T-helper 22 cell (primary cell): ENCODE data around the gene DTNB.

ENCODE experiments used
- DNase-seq: peaks from one replicate; pipeline ENCODE4 v3.0.0-alpha.2; 2020; ENCODE audit warnings: low read depth

Gene DTNB

DNA sequence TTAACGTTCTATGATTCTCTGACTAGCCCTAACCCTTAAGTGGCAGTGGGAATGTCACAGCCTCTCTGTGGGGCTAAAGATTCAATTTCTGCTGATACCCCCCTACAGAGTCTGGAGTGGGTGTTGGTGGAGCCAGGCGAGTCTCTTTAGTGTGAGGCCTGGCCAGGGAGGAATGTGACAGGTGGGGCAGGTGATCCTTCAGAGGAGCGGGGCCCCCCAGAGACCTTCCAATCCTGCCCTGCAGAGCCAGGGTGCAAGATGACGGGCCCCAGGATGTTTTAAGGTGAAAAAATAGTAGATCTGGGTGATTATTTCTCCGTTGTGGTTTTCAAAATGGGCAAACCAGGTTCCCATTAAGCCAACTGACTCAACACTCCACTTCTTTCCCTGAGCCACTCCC, 303.5 kb downstream of the DTNB start:
- no peak for DNase-seq

DNA sequence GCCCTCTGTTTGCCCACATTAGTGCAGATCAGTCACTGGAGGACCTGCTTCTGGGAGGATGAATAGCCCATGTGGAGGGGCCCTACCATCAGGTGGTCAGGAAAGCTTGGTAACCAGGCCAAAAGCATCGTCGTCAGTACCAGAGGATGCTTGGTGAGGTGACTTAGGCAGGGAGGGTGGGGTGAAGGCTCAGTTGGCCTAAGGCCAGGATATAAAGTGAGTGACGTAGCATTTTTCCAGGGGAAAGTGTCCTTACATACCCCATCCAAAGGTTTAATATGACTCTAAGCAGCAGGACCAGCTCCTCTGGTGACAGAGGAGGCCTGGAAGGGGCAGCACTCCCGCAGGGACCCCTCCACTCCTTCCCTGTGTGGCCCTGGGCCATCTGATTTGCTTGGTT, 303.9 kb downstream of the DTNB start:
- no peak for DNase-seq

DNA sequence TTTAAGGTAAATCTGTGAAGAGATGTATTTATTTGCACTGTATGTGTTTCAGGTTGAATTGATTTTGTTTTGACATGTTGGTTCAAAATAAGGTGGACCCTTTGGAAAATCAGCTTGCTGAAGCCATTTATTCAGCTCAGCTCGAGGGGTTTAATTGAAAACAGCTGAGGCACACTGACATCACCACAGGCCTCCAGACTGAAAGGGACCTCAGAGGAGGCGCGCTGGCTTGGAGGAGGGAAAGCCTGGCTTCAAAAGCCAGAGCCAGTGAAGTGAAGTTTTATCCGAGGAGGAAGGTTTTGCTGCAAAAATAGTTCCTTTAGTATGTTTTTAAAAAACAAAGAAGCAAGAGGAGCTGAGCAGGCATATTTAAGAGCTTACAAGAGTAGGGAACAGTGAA, 304.7 kb downstream of the DTNB start:
- no peak for DNase-seq

DNA sequence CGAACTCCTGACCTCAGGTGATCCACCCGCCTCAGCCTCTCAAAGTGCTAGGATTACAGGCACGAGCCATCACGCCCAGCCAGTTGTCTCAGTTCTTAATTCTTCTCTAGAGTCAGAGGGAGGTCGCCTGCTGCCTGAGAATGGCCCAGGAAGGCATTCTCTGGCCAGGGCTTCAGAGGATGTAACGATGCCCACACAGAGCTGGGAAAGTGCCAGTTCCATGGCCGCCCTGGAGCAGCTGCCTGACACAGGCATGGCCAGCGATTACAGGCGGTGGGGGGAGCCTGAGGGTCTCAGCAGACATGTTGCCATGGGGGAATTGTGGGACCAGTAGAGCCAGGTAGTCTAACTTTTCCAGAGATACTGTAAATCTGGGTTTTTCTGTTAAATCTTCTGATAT, 306.1 kb downstream of the DTNB start:
- DNase-seq = no peak

DNA sequence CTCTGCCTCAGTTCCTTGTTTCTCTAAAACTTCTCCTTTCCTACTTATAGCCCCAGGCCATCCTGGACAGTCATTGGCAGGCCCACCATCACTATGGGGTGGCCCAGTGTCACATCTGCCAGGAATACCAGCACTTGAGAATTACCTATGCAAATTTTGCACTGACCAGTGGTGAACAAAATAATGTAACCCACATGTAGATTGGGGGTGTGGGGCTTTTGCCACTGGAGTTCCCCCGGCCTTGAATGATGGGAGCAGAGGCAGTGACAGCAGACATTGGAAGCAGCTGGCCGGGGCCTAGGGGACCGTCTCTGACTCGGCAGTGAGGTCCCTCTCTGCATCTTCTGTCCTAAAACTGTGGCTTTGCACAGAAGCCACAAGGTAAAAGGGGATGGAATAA, 306.7 kb downstream of the DTNB start:
- no peak for DNase-seq

DNA sequence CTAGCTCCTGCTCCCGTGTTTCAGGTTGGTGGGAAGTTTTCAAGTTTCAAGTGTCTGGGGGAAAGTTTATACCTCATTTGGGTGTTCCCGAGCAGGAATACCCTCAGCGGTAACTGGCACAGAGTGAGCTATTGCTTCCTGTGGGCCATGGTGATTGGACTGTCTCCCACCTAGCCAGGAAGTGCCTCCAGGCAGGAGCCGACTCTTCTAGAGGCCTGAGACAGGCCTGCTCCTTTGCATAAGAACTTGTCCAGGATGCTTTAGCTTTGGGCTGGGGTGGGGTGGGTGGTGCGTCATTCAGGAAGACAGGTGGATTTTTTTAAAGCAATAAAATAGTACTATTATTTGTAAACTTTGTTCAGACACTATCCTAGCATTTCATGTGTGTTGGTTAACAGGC, 308.1 kb downstream of the DTNB start:
- DNase-seq = no peak

DNA sequence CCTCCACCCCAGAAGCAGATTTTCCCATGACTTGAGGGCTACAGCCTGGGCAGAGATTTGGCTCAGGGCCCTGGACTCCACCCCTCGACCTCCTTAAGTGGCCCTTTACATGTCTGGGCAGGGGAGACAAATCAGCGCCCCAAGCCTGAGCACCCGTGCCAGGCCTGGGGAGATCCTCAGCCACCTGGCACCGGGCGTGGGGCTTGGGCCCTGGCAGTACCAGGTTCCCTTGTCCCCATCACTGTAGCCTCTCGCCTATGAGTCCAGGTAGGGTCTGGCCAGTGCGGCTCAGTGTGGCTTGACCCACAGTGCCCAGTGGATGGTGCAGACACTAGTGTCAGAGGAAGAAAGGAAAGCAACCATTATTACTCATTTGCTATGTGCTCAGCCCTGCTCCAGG, 309.6 kb downstream of the DTNB start:
- DNase-seq = no peak

DNA sequence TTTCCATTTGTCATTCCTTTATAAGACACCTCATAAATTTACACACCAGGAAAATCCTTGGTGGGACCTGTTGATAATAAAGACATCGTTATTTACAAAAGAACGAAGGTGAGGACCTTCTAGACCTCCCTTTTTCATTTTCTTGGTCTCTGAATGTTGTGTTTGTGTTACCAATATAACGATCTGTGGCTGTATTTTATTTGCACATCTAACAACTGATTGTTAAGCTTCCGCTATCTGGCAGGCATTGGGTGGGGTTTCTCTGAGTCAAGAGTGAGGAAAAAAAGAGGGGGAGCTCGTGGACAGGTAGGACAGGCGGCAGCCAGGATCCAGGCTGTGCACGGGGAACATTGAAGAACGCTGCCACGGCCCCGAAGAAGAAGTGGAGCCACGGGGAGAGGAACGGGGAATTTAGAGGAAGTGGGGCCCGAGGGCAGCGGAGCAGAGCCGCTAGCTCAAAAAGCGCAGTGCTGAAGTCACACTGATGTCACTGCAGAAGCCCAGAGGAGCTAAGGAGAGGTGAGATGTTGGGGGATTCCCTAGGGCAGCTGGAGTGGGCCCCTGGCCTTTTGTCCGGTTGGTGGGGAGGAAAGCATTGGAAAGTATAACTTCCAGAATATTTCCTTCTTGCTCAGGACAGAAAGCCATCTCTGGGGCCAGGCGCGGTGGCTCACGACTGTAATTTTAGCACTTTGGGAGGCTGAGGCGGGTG, 310.8 kb downstream of the DTNB start:
- peak; percentile 37 for DNase-seq

DNA sequence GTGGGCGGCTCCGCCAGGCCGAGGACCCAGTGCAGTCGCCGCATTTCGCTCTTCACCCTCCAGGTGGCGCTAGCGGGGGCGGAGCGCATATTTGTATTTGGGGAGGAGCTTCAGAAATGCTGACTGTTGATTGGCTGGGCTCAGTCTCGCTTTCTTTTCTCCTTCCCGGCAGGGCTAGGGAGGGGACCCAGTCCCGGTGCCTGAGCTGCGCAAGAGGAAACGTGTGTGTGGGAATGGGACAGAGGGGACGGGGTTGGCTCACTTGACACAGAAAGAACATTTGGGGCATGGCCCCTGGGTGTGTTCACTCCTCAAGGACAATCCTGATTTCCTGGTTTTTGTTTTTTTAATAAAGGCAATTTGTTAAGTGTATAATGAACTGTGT, 311.3 kb downstream of the DTNB start:
- peak; percentile 81 for DNase-seq

DNA sequence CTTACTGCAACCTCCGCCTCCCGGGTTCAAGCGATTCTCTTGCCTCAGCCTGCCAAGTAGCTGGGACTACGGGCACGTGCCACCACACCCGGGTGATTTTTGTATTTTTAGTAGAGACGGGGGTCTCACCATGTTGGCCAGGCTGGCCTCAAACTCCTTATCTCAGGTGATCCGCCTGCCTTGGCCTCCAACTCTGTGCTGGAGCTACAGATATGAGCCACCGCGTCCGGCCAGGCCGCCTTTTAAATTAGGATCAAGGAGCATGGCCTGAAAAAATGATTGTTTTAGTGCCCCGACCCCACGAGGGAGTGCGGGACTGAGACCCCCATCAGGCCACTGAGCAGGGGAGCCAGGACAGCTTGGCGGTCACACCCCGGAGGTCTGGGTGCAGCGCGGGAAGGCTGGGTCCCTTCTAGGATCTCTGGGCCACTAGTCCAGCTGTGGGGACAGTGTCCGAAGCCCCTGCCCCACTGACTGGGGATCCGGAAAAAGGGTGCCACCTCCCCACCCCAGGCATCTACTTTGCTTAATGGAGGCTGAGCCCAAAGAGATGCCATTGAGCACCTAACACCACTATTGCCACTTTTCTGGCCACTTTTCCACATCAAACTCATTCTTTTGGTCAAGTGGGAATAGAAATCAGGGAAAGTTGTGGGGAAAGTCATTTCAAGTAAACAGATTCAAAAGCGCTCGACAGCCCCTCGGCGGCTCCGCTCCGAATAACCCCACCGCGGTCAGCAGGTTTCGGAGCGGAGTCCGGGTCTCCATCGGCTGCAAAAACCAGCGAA, 311.9 kb downstream of the DTNB start:
- no peak for DNase-seq

DNA sequence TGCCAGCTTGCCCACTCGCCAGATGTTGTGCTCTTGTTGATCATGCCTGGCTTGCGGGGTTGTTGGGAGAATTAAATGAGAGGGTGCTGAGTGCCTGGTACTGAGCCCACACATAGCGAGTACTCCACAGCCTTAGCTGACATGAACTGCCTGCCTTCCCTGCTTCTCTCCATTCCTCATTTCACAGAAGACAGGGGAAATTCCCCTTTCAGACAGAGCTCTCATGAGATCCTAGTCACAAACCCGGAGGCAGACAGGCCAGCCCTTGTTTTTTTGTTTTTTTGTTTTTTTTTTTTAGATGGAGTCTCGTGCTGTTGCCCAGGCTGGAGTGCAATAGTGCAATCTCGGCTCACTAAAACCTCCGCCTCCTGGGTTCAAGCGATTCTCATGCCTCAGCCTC, 314.5 kb downstream of the DTNB start:
- no peak for DNase-seq

DNA sequence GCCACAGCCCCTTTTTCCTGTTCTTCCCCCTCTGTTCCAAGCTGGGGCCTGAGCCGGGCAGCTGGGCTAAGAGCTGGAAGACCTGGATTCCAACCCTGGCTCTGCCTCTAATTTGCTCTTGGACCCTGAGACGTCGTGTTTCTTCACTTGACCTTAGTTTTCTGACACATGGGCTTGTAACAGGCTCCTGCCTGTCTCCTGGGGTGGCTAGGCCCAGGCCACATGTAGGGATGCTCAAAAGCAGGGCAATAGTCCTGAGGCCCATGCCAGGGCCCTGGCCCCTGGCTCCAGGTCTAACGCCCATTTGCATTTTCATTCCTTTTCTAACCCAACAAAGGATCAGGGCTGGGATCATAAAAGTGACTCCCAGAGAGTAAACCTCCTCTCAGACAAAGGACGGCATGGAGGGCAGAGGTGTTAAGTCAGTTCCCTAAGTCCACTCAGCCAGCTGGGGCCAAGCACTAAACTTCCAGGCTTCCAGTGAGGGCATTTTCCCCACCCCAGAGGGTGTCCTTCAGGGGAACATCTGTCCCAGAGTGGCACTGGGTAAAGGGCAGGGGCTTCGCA, 315.0 kb downstream of the DTNB start:
- DNase-seq = no peak

DNA sequence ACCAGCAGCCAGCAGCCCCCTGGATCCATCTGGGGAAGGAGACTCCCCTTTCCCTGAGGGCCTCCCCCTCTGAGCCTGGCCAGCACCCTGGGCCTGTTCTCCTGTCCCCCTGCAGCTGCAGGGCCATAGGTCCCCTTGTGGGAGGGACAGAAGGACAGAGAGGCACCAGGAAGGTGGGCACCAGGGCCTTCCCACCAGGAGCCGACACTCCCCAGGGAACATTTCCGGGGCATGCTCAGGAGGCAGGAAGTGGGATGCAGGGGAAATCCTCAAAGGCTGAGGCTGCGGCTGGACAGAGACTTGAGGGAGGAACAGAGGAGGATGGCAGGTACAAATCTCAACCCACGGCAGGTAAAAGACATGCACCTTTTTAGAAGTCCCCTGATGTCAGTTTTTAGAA, 317.3 kb downstream of the DTNB start:
- DNase-seq = no peak

DNA sequence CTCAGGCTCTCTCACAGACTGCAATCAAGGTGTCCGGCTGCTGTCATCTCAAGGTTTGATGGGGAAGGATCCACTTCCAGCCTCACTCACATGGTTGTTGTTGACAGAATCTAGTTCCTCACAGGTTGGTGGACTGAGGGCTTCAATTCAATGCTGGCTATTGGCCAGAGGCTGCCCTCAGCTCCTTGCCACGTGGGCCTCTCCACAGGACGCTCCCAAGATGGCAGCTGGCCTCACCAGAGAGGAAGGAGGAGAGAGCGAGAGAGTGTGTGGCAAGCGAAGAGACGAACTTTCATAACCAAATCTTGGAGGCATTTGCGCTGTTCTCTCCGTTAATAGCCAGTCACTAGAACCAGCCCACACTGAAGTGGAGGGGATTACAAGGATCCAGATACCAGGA, 318.1 kb downstream of the DTNB start:
- DNase-seq = no peak

DNA sequence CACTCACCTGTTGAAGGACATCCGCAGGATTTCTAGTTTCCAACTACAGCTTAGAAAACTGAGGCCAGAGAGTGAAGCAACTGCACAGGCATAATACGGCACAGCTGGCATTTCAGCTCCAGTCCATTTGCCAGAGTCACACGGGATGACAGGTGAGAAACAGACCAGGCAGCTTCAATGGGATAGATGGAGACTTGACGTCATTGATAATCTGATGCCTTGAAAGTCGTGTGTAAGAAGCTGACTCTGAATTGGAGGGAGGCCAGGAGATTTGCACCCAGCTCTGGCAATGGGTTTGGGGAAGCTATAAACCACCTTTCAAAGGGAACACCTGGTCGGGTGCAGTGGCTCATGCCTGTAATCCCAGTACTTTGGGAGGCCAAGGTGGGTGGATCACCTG, 319.3 kb downstream of the DTNB start:
- DNase-seq = no peak

DNA sequence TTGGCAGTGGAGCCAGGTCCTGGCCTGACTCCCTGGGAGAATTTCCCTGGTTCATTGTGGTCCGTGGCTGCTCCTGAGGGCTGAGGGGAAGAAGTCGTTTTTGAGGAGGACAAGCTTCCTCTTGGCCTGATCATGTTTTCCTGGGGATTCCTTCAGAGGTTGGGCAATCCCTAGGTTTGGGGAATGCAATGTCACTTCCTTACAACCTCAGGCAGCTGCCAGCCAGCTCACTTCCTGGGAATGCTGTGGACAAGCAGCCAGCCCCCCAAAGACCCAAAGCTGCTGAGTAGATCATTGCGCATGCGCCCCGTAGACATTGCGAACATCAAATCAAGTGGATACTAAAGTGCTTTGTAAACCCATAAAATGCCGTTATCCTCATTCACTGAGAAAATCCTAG, 324.0 kb downstream of the DTNB start:
- no peak for DNase-seq

DNA sequence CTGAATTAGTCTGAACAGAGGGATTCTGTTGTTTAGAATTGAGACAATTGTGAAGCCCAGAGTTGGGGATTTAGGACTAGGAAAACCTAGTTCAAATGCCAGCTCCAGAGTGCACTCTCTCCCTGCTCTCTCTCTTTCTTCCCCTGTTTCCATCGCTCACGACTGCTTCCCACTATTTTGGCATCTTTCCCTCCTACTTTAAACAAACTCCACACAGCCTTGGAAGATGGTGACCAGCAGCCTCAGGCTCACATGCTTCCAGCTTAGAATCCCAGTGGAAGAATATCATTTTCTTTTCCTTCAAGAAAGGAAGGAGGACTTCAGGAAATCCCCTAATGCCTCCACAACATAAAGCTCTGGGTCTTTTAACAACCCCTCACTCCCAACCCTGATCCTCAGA, 325.5 kb downstream of the DTNB start:
- no peak for DNase-seq

DNA sequence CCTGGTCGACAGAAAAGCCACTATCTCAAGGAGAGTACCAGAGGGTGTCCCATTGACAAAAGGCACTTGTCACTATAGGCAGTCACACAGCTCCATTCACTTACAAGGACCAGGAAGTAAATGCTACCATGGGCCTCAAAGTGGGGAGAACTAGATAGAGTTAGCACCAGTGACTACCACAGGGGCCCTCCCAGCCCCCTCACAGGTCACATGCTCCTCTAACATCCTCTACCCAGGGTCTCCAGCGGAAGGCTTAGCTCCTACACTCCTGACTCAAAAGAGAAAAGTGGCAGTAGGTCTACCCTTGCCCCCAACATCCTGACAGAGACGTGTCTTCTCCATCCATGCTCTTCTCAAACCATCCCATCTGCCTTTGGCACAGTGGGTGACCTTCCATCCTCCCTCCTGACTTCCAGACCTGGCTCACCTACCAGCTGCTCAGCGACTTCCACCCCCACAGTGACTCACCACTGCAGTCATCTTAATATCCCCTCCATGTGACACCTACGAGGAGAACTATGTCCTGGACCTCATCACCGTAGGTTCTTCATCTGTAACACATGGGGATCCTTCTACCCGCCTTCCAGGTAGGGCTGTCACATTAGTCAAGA, 326.1 kb downstream of the DTNB start:
- no peak for DNase-seq

DNA sequence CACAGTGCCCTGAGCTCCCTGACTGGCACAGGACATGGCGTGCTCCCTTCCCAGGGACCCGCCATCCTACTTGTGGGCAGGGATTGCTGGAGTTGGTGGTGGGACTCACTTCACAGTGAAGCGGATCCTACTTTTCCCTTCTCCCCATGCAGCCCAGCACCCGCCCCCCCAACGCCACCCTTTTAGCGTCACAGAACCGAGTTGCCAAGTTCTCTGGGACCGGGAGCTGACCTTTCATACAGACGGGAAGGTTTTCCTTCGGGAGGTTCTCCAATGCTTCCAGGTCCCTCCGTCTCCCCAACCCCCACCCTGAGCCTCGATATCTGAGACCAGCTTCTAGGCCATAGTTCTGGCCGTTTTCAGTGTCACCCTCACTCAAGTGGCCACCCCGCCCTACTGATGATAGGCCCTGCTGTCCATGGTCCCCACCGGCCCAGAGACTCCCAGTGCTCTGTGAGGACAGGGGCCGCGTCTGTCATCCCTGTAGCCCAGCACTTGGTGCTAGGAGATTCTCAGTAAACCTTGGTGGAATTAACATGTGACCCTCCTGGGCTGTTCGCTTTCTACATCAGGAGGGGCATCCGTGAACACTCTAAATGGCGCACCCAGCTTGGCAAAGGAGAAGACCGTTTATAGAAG, 330.1 kb downstream of the DTNB start:
- DNase-seq = no peak

DNA sequence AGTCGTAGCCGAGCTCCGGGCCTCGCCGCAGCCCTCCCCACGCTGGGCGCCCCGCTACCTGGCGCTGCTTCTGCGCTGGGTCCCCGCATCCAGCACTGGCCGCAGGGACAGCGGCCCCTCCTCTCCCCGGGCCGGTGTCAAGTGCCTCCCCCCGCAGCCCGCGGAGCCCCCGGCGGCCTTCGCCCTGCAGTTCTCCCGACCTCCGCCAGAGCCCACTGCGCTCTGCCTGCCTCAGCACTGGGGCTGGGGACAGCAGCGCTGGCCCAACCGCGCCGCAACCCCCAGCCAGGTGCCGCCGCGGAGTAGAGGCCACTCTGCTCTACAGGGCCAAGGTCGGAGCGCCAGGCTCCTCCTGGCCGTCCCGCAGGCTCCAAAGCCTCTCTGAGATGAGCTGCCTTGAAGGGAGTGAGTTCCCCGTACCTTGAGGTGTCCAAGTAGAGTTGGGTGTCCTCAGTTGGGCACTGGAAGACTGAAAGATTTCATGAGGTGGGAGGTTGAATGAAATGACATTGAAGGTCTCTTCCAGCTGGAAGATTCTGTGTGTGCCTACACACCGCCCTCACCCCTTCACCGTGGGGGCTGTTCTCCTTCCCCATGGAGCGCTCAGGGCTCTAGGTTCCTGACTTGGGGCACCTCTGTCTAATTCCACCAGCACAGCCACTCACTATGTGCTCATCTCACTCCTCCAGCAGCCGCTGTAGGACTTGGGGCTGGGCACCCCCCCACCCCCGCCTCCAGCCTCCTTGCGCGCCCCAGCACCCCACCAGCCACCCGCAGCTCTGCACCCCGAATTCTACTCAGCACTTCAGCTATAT, 330.8 kb downstream of the DTNB start:
- peak; percentile 60 for DNase-seq

DNA sequence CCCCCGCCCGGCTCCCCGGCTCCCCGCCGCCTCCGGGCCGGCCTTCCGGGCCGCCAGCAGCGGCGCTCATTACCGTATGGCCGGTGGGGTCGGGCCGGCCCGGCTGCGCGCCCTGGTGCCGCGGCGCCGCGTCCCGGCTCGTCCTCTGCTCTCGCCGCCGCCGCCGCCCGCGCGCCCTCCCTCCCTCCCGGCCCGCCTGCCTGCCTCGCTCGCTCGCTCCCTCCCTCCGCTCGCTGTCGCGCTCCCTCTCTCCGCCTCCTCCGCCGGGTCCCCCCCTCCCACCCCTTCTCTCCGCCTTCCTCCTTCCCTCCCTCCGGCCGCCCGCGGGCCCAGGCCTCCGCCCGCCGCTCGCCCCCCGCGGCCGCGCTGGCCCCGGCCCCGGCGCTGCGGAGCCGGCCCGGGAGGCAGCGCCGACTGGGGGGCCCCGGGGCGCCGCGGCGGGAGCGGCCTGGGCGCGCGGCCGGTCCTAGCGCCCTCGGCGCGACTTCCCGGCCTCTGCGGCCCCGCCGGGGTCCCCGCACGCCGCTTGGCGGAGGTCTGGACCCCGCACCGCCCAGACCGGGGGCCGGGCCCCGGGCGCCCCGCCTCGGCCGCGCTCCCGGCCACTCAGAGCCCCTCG, 331.5 kb downstream of the DTNB start, which contains the start of gene DNMT3A:
Gene DNMT3A, minus strand, starts transcription at position 173 of the 619 bp plus-strand sequence. CDS start 27,941 bp downstream, outside the sequence.
- DNase-seq = peak; percentile 25
